Activated CD4-positive, CD25-positive, alpha-beta regulatory T cell treated with anti-CD3 and anti-CD28 coated beads, Interleukin-2, amount 50 U/mL, for 24 hours (primary cell): ENCODE results near the gene AFAP1.

Experiments used
- ATAC-seq, 2 donors: fragments of 150-1000 bp; cut with Tn5 transposase; one replicate each; pipeline ENCODE4 v1.10.0; 2021; ENCODE audit warnings: mild to moderate bottlenecking in 1 of 2, moderate library complexity in 1 of 2

AFAP1 gene

GRCh38 chr4:7750972-7751371 is 188.7 kb downstream of the AFAP1 start:
- no peak for ATAC-seq

- ATAC-seq: no peak
Measured at GRCh38 chr4:7750523-7750922, 189.1 kb downstream of the AFAP1 start.

- no peak for ATAC-seq
Measured at GRCh38 chr4:7747566-7747965, 192.1 kb downstream of the AFAP1 start.

GRCh38 chr4:7747062-7747385 is 192.6 kb downstream of the AFAP1 start:
- ATAC-seq: no peak

GRCh38 chr4:7746351-7747061 is 193.2 kb downstream of the AFAP1 start:
- ATAC-seq: no peak

- ATAC-seq: no peak
Measured at GRCh38 chr4:7745301-7745885, 194.3 kb downstream of the AFAP1 start.

GRCh38 chr4:7744142-7744804 is 195.4 kb downstream of the AFAP1 start:
- ATAC-seq: no peak

- no peak for ATAC-seq
Measured at GRCh38 chr4:7742807-7743280, 196.8 kb downstream of the AFAP1 start.

- no peak for ATAC-seq
Measured at GRCh38 chr4:7741946-7742806, 197.5 kb downstream of the AFAP1 start.

- ATAC-seq: no peak
Measured at GRCh38 chr4:7740866-7741525, 198.7 kb downstream of the AFAP1 start.

GRCh38 chr4:7739918-7740865 is 199.5 kb downstream of the AFAP1 start:
- ATAC-seq: no peak

GRCh38 chr4:7739077-7739917 is 200.4 kb downstream of the AFAP1 start:
- ATAC-seq: no peak

GRCh38 chr4:7738458-7739076 is 201.1 kb downstream of the AFAP1 start:
- no peak for ATAC-seq

GRCh38 chr4:7737752-7738457 is 201.8 kb downstream of the AFAP1 start:
- no peak for ATAC-seq

GRCh38 chr4:7737268-7737645 is 202.4 kb downstream of the AFAP1 start:
- ATAC-seq: no peak

GRCh38 chr4:7736436-7737267 is 203.0 kb downstream of the AFAP1 start:
- ATAC-seq: no peak

- no peak for ATAC-seq
Measured at GRCh38 chr4:7735961-7736360, 203.7 kb downstream of the AFAP1 start.

- ATAC-seq: no peak
Measured at GRCh38 chr4:7735395-7735794, 204.3 kb downstream of the AFAP1 start.
